ENCODE results near the gene ENAH.

ENAH gene

GRCh38 chr1:225603538-225604354, 49.2 kb downstream of the ENAH start:
- no peak for DNase-seq (ENCODE audit: low read depth)

GRCh38 chr1:225602590-225603206, 50.2 kb downstream of the ENAH start:
- no peak for DNase-seq (ENCODE audit: low read depth)

GRCh38 chr1:225601902-225602589, 50.9 kb downstream of the ENAH start:
- no peak for DNase-seq (ENCODE audit: low read depth)

- DNase-seq (ENCODE audit: low read depth) = no peak
Observed at GRCh38 chr1:225598847-225599246, 54.1 kb downstream of the ENAH start.

- DNase-seq (ENCODE audit: low read depth) = no peak
Observed at GRCh38 chr1:225597926-225598575, 54.9 kb downstream of the ENAH start.

- no peak for DNase-seq (ENCODE audit: low read depth)
Observed at GRCh38 chr1:225596736-225597135, 56.2 kb downstream of the ENAH start.

- DNase-seq (ENCODE audit: low read depth) = no peak
Observed at GRCh38 chr1:225595974-225596551, 56.9 kb downstream of the ENAH start.

GRCh38 chr1:225595452-225595851, 57.5 kb downstream of the ENAH start:
- DNase-seq (ENCODE audit: low read depth) = no peak

GRCh38 chr1:225593414-225593813, 59.5 kb downstream of the ENAH start:
- no peak for DNase-seq (ENCODE audit: low read depth)

GRCh38 chr1:225592362-225593025, 60.4 kb downstream of the ENAH start:
- DNase-seq (ENCODE audit: low read depth) = no peak

GRCh38 chr1:225587310-225587709, 65.6 kb downstream of the ENAH start:
- no peak for DNase-seq (ENCODE audit: low read depth)

- DNase-seq (ENCODE audit: low read depth) = no peak
Observed at GRCh38 chr1:225581186-225581585, 71.7 kb downstream of the ENAH start.

GRCh38 chr1:225580238-225581099, 72.5 kb downstream of the ENAH start:
- no peak for DNase-seq (ENCODE audit: low read depth)

GRCh38 chr1:225578251-225578977, 74.5 kb downstream of the ENAH start:
- DNase-seq (ENCODE audit: low read depth) = no peak

GRCh38 chr1:225577241-225577640, 75.7 kb downstream of the ENAH start:
- no peak for DNase-seq (ENCODE audit: low read depth)

GRCh38 chr1:225573216-225573615, 79.7 kb downstream of the ENAH start:
- DNase-seq (ENCODE audit: low read depth) = no peak

GRCh38 chr1:225572422-225572821, 80.5 kb downstream of the ENAH start:
- no peak for DNase-seq (ENCODE audit: low read depth)

GRCh38 chr1:225567789-225568188, 85.1 kb downstream of the ENAH start:
- no peak for DNase-seq (ENCODE audit: low read depth)

- DNase-seq (ENCODE audit: low read depth) = no peak
Observed at GRCh38 chr1:225565847-225566246, 87.1 kb downstream of the ENAH start.

GRCh38 chr1:225561675-225562074, 91.2 kb downstream of the ENAH start:
- DNase-seq (ENCODE audit: low read depth) = no peak
